GM21717 (cell line): ENCODE measurements around the gene TSPEAR.
"Not testable (repeated sequence)": the region's sequence is repeated elsewhere in the genome, so short reads cannot be mapped to it uniquely, and the experiment has no call there.

Experiments used
- ATAC-seq: cut with Tn5 transposase; IDR thresholded peaks from one replicate; pipeline ENCODE4 v1.9.1; 2021; ENCODE audit warnings: mild to moderate bottlenecking, moderate library complexity; ENCODE audit not compliant: unreplicated experiment

Gene TSPEAR

GRCh38 chr21:44612669-44613229 lies 98.6 kb downstream of the TSPEAR start:
- ATAC-seq: no peak

GRCh38 chr21:44612029-44612486 lies 99.3 kb downstream of the TSPEAR start, which contains the start of gene KRTAP10-8:
Gene KRTAP10-8 (plus strand): TSS chr21:44612079. CDS start chr21:44612101, 22 bp downstream.
- ATAC-seq: no peak

- ATAC-seq: no peak
These were observed 99.8 kb downstream of the TSPEAR start for GRCh38 chr21:44611551-44611950.

GRCh38 chr21:44610157-44610843 lies 101.1 kb downstream of the TSPEAR start:
- not testable (repeated sequence) for ATAC-seq

GRCh38 chr21:44609193-44609592 lies 102.2 kb downstream of the TSPEAR start:
- no peak for ATAC-seq

GRCh38 chr21:44606495-44606894 lies 104.9 kb downstream of the TSPEAR start:
- no peak for ATAC-seq

GRCh38 chr21:44603911-44604310 lies 107.5 kb downstream of the TSPEAR start:
- ATAC-seq: no peak

- ATAC-seq: no peak
These were observed 108.1 kb downstream of the TSPEAR start for GRCh38 chr21:44603109-44603875.

- ATAC-seq: no peak
These were observed 108.9 kb downstream of the TSPEAR start for GRCh38 chr21:44602463-44602850.

- ATAC-seq: no peak
These were observed 109.5 kb downstream of the TSPEAR start for GRCh38 chr21:44601596-44602462.

- not testable (repeated sequence) for ATAC-seq
These were observed 110.3 kb downstream of the TSPEAR start for GRCh38 chr21:44601091-44601490.

GRCh38 chr21:44600118-44600978 lies 111.0 kb downstream of the TSPEAR start, which contains the start of gene KRTAP10-7:
Gene KRTAP10-7 (plus strand): TSS chr21:44600597. CDS start chr21:44600622, 25 bp downstream.
- not testable (repeated sequence) for ATAC-seq

GRCh38 chr21:44599264-44600029 lies 111.9 kb downstream of the TSPEAR start:
- ATAC-seq: no peak

- no peak for ATAC-seq
These were observed 113.3 kb downstream of the TSPEAR start for GRCh38 chr21:44598061-44598460.

- ATAC-seq: no peak
These were observed 115.2 kb downstream of the TSPEAR start for GRCh38 chr21:44596068-44596725.

GRCh38 chr21:44595524-44595923 lies 115.8 kb downstream of the TSPEAR start:
- ATAC-seq: no peak

GRCh38 chr21:44594406-44594916 lies 116.9 kb downstream of the TSPEAR start:
- ATAC-seq: no peak
